ENCODE data around the gene S100A13.

The S100A13 gene

GRCh38 chr1:153667439-153667838 is 40.1 kb upstream of the S100A13 start:
- DNase-seq (ENCODE audit: low read depth): no peak
- in situ Hi-C loops (cut with HindIII; ENCODE audit: low sequenced_read_pairs): no loop called here
- TF ChIP-seq CTCF (IDR thresholded peaks at IDR 0.05; ENCODE audit: low read depth, low read length, missing control alignments): no peak
- H3K4me3 ChIP-seq (ENCODE audit: low read depth, low read length): no peak overlapping the region

- no peak for TF ChIP-seq CTCF (IDR thresholded peaks at IDR 0.05; ENCODE audit: low read depth, low read length, missing control alignments)
Observed at GRCh38 chr1:153663211-153663610, 35.9 kb upstream of the S100A13 start.

GRCh38 chr1:153662269-153662668 is 35.0 kb upstream of the S100A13 start:
- in situ Hi-C loops (cut with HindIII; ENCODE audit: low sequenced_read_pairs): no loop called here
- DNase-seq (ENCODE audit: low read depth): no peak
- no peak overlapping the region for H3K4me3 ChIP-seq (ENCODE audit: low read depth, low read length)
- no peak for TF ChIP-seq CTCF (IDR thresholded peaks at IDR 0.05; ENCODE audit: low read depth, low read length, missing control alignments)

More at GRCh38 chr1:153663211-153663610, 35.9 kb upstream of the S100A13 start:
- DNase-seq (ENCODE audit: low read depth): no peak
- in situ Hi-C loops (cut with HindIII; ENCODE audit: low sequenced_read_pairs): no loop called here
- no peak overlapping the region for H3K4me3 ChIP-seq (ENCODE audit: low read depth, low read length)

- no peak for TF ChIP-seq CTCF (IDR thresholded peaks at IDR 0.05; ENCODE audit: low read depth, low read length, missing control alignments)
- DNase-seq (ENCODE audit: low read depth): peak; percentile 37
- in situ Hi-C loops (cut with HindIII; ENCODE audit: low sequenced_read_pairs): no loop called here
Observed at GRCh38 chr1:153661111-153661708, 33.9 kb upstream of the S100A13 start.

GRCh38 chr1:153659656-153660055 is 32.4 kb upstream of the S100A13 start:
- H3K4me3 ChIP-seq (ENCODE audit: low read depth, low read length): peak overlapping the region; percentile 60

More at GRCh38 chr1:153661111-153661708, 33.9 kb upstream of the S100A13 start:
- no peak overlapping the region for H3K4me3 ChIP-seq (ENCODE audit: low read depth, low read length)

GRCh38 chr1:153659175-153659534 is 31.9 kb upstream of the S100A13 start:
- H3K4me3 ChIP-seq (ENCODE audit: low read depth, low read length): peak overlapping the region; percentile 60
- no peak for TF ChIP-seq CTCF (IDR thresholded peaks at IDR 0.05; ENCODE audit: low read depth, low read length, missing control alignments)
- in situ Hi-C loops (cut with HindIII; ENCODE audit: low sequenced_read_pairs): no loop called here
- DNase-seq (ENCODE audit: low read depth): no peak

More at GRCh38 chr1:153659656-153660055, 32.4 kb upstream of the S100A13 start:
- TF ChIP-seq CTCF (IDR thresholded peaks at IDR 0.05; ENCODE audit: low read depth, low read length, missing control alignments): no peak
- no peak for DNase-seq (ENCODE audit: low read depth)
- in situ Hi-C loops (cut with HindIII; ENCODE audit: low sequenced_read_pairs): no loop called here
